ENCODE results near the gene ARGLU1.

Gene ARGLU1

GRCh38 chr13:106498158-106498557 lies 69.8 kb downstream of the ARGLU1 start:
- no peak for DNase-seq

- DNase-seq = no peak
Measured at GRCh38 chr13:106497079-106497478, 70.9 kb downstream of the ARGLU1 start.

- no peak for DNase-seq
Measured at GRCh38 chr13:106496072-106496997, 71.6 kb downstream of the ARGLU1 start.

GRCh38 chr13:106494936-106495335 lies 73.0 kb downstream of the ARGLU1 start:
- no peak for DNase-seq

- DNase-seq = no peak
Measured at GRCh38 chr13:106494506-106494905, 73.4 kb downstream of the ARGLU1 start.

- DNase-seq = peak; percentile 89
Measured at GRCh38 chr13:106493533-106494220, 74.3 kb downstream of the ARGLU1 start.

- DNase-seq = no peak
Measured at GRCh38 chr13:106492588-106493475, 75.1 kb downstream of the ARGLU1 start.

GRCh38 chr13:106491928-106492587 lies 75.9 kb downstream of the ARGLU1 start:
- no peak for DNase-seq
